Measurements from ENCODE around the gene POLE.
A peak's percentile ranks its signal among the peaks of the same experiment; 100 is the strongest.

POLE gene

DNA sequence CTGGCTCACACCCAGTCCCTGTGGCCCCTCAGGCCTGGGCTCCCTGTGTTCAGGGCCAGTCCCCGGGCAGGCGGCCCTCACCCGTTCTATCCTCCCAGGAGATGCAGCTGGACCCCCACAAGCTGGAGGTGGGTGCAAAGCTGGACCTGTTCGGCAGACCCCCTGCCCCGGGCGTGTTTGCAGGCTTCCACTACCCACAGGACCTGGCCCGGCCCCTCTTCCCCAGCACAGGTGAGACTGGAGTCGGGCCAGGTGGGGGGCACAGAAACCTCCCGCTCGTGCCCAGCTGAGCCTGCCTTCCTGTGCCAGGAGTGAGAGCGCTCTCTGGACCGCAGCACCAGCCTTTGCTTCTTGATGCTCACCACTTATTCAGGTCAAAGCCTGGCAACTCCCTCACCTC lies 110.4 kb downstream of the POLE start:
- Histone ChIP-seq H3K4me1 (ENCODE audit: low read length) (peaks cover 18% of the 10 kb centered on the region), H3K4me2 (ENCODE audit: low read length) (no peak overlapping the region), H2AFZ (ENCODE audit: low read depth, low read length) (no peak overlapping the region), H3K36me3 (replicated peaks; ENCODE audit: low read depth, low read length) (peaks cover 42% of the 10 kb centered on the region), H3K27ac (ENCODE audit: low read length) (peak overlapping the region; percentile 87), H4K20me1 (ENCODE audit: insufficient read depth, low read length) (no peaks in the 10 kb centered on the region), H3K79me2 (ENCODE audit: low read length) (no peaks in the 10 kb centered on the region), H3K9me3 (ENCODE audit: insufficient read depth, low read length) (no peaks in the 10 kb centered on the region), H3K9ac (ENCODE audit: low read length) (no peak overlapping the region), H3K4me3 (ENCODE audit: low read length) (no peak overlapping the region), H3K27me3 (ENCODE audit: low read depth, low read length) (no peaks in the 10 kb centered on the region)
- TF ChIP-seq, protein P1, sequence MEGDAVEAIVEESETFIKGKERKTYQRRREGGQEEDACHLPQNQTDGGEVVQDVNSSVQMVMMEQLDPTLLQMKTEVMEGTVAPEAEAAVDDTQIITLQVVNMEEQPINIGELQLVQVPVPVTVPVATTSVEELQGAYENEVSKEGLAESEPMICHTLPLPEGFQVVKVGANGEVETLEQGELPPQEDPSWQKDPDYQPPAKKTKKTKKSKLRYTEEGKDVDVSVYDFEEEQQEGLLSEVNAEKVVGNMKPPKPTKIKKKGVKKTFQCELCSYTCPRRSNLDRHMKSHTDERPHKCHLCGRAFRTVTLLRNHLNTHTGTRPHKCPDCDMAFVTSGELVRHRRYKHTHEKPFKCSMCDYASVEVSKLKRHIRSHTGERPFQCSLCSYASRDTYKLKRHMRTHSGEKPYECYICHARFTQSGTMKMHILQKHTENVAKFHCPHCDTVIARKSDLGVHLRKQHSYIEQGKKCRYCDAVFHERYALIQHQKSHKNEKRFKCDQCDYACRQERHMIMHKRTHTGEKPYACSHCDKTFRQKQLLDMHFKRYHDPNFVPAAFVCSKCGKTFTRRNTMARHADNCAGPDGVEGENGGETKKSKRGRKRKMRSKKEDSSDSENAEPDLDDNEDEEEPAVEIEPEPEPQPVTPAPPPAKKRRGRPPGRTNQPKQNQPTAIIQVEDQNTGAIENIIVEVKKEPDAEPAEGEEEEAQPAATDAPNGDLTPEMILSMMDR (IDR thresholded peaks at IDR 0.05; ENCODE audit: low read depth, low read length), result no peak
- no peak for TF ChIP-seq EZH2phosphoT487 (IDR thresholded peaks at IDR 0.05; ENCODE audit: low read depth)

DNA sequence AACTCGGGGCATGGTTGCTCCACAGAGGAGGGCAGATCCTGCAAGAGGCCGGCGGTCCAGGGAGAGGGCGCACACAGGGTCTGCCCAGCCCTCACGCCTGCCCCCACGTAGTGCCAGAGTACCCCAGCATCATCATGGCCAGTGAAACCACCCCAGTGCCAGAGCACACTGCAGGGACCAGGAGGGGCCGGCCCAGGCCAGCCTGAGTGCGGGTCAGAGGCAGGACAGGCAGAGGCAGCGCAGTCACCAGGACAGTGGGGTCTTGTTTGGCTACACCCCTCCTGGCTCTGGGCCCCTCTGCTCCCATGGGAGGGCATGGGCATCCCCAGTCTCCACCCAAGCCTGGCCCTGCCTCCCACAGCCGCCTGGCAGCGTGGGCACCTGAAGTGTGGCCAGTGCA lies 111.5 kb downstream of the POLE start:
- peak overlapping the region; percentile 45 for H3K4me2 ChIP-seq (ENCODE audit: low read length)
- no peak overlapping the region for H2AFZ ChIP-seq (ENCODE audit: low read depth, low read length)
- peak overlapping the region; percentile 20; the same call in 1 of the 2 replicates for H3K9ac ChIP-seq (ENCODE audit: low read length)
- H3K36me3 ChIP-seq (replicated peaks; ENCODE audit: low read depth, low read length), result peaks cover 45% of the 10 kb centered on the region
- H3K4me1 ChIP-seq (ENCODE audit: low read length), result peaks cover 18% of the 10 kb centered on the region
- H4K20me1 ChIP-seq (ENCODE audit: insufficient read depth, low read length), result no peaks in the 10 kb centered on the region
- no peak overlapping the region for H3K4me3 ChIP-seq (ENCODE audit: low read length)
- no peak for TF ChIP-seq EZH2phosphoT487 (IDR thresholded peaks at IDR 0.05; ENCODE audit: low read depth)
- TF ChIP-seq, protein P1 (IDR thresholded peaks at IDR 0.05; ENCODE audit: low read depth, low read length), result no peak
- no peaks in the 10 kb centered on the region for H3K9me3 ChIP-seq (ENCODE audit: insufficient read depth, low read length)
- no peaks in the 10 kb centered on the region for H3K79me2 ChIP-seq (ENCODE audit: low read length)
- H3K27ac ChIP-seq (ENCODE audit: low read length), result peak overlapping the region; percentile 87
- H3K27me3 ChIP-seq (ENCODE audit: low read depth, low read length), result no peaks in the 10 kb centered on the region

DNA sequence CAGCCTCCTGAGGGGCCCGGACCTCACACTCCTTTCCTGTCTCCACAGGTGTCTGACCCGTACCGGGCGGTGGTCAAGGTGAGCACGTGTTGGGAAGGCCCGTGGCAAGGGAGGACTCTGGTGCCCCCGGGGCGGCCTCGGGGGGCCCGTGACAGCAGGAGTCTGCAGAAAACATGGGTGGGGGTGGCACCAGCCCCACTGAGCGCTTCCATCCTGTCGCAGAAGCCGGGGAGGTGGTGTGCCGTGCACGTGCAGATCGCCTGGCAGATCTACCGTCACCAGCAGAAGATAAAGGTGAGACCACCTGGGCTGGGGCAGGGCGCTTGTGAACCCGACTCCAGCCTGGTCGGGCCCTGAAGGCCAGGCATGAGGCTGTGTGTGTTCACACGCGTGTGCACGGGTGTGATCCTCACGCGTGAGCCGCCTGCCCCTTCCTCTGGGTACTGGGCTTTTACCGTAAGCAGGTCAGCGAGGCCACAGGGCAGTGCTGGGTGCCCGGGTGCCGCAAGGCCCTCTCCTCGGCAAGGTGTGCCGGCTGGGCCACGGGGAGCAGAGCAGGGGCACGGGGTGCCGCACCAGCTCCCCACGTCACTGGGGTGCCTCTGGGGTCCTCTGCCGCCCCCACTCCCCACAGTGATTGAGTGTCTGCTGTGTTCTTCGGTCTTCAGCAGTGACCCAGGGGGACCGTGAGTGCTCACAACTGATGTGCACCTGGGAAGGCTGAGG lies 112.7 kb downstream of the POLE start:
- Histone ChIP-seq H3K4me3 (ENCODE audit: low read length) (no peak overlapping the region), H4K20me1 (ENCODE audit: insufficient read depth, low read length) (no peaks in the 10 kb centered on the region), H3K27me3 (ENCODE audit: low read depth, low read length) (no peaks in the 10 kb centered on the region), H3K9me3 (ENCODE audit: insufficient read depth, low read length) (no peaks in the 10 kb centered on the region), H3K4me2 (ENCODE audit: low read length) (no peak overlapping the region), H3K36me3 (replicated peaks; ENCODE audit: low read depth, low read length) (peaks cover 45% of the 10 kb centered on the region), H2AFZ (ENCODE audit: low read depth, low read length) (no peak overlapping the region), H3K9ac (ENCODE audit: low read length) (no peak overlapping the region), H3K4me1 (ENCODE audit: low read length) (peaks cover 18% of the 10 kb centered on the region), H3K79me2 (ENCODE audit: low read length) (no peaks in the 10 kb centered on the region), H3K27ac (ENCODE audit: low read length) (no peak overlapping the region)
- no peak for TF ChIP-seq EZH2phosphoT487 (IDR thresholded peaks at IDR 0.05; ENCODE audit: low read depth)
- TF ChIP-seq, protein P1 (IDR thresholded peaks at IDR 0.05; ENCODE audit: low read depth, low read length), result no peak
